IMR-90 (cell line): Measurements from ENCODE around the gene RUNX3.

Source experiments
- CEBPB ChIP-seq: IDR thresholded peaks from 2 replicates; pipeline ENCODE4 v1.6.1; 2012; ENCODE audit warnings: low read depth, low read length, improper control_type of control experiment
- CHD1 ChIP-seq: IDR thresholded peaks from 2 replicates; pipeline ENCODE4 v1.6.1; 2012; ENCODE audit warnings: low read depth, low read length, improper control_type of control experiment
- CTCF ChIP-seq: conservative IDR thresholded peaks from 2 replicates; pipeline ENCODE4 v1.5.1; 2012; ENCODE audit warnings: mild to moderate bottlenecking, low read depth, low read length, improper control_type of control experiment
- FOS ChIP-seq: fragments of 150-350 bp; IDR thresholded peaks from 2 replicates; pipeline ENCODE4 v1.6.1; 2016; ENCODE audit warnings: low read depth, low read length
- MAFK ChIP-seq: IDR thresholded peaks from 2 replicates; pipeline ENCODE4 v1.6.1; 2012; ENCODE audit warnings: low read depth, low read length, improper control_type of control experiment
- MAZ ChIP-seq: IDR thresholded peaks from 2 replicates; pipeline ENCODE4 v1.6.1; 2012; ENCODE audit warnings: low read depth, mild to moderate bottlenecking, low read length, improper control_type of control experiment, moderate library complexity, borderline replicate concordance
- POLR2A ChIP-seq: IDR thresholded peaks from 2 replicates; pipeline ENCODE4 v1.6.1; 2012; ENCODE audit warnings: mild to moderate bottlenecking, low read depth, low read length
- RAD21 ChIP-seq: IDR thresholded peaks from 2 replicates; pipeline ENCODE4 v1.6.1; 2012; ENCODE audit warnings: low read length, improper control_type of control experiment
- RCOR1 ChIP-seq: IDR thresholded peaks from 2 replicates; pipeline ENCODE4 v1.6.1; 2012; ENCODE audit warnings: mild to moderate bottlenecking, low read length, improper control_type of control experiment; ENCODE audit not compliant: insufficient replicate concordance
- SMC3 ChIP-seq: fragments of 150-350 bp; IDR thresholded peaks from 2 replicates; pipeline ENCODE4 v1.6.1; 2016; ENCODE audit warnings: low read depth, mild to moderate bottlenecking, antibody characterized with exemption, low read length, moderate library complexity
- USF2 ChIP-seq: fragments of 150-350 bp; IDR thresholded peaks from 2 replicates; pipeline ENCODE4 v1.6.1; 2017; ENCODE audit warnings: mild to moderate bottlenecking, antibody characterized with exemption, low read length, low read depth

- TF ChIP-seq CTCF, result no peak
- no peak for TF ChIP-seq SMC3
- TF ChIP-seq POLR2A, result no peak
- no peak for TF ChIP-seq RCOR1
- no peak for TF ChIP-seq MAFK
- TF ChIP-seq FOS, result no peak
- no peak for TF ChIP-seq CHD1
- TF ChIP-seq CEBPB, result no peak
- no peak for TF ChIP-seq RAD21
- no peak for TF ChIP-seq MAZ
- TF ChIP-seq USF2, result no peak
Measured at GRCh38 chr1:24872061-24872850, 57.8 kb downstream of the RUNX3 start.
